ENCODE measurements around the gene GRM7.
A peak's percentile ranks its signal among the peaks of the same experiment; 100 is the strongest.

GRM7 gene

GRCh38 chr3:7112523-7113056 is 251.7 kb downstream of the GRM7 start:
- TF ChIP-seq, protein P1, sequence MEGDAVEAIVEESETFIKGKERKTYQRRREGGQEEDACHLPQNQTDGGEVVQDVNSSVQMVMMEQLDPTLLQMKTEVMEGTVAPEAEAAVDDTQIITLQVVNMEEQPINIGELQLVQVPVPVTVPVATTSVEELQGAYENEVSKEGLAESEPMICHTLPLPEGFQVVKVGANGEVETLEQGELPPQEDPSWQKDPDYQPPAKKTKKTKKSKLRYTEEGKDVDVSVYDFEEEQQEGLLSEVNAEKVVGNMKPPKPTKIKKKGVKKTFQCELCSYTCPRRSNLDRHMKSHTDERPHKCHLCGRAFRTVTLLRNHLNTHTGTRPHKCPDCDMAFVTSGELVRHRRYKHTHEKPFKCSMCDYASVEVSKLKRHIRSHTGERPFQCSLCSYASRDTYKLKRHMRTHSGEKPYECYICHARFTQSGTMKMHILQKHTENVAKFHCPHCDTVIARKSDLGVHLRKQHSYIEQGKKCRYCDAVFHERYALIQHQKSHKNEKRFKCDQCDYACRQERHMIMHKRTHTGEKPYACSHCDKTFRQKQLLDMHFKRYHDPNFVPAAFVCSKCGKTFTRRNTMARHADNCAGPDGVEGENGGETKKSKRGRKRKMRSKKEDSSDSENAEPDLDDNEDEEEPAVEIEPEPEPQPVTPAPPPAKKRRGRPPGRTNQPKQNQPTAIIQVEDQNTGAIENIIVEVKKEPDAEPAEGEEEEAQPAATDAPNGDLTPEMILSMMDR (conservative IDR thresholded peaks at IDR 0.05; ENCODE audit: low read depth, low read length), result no peak
- DNase-seq (ENCODE audit: low read depth), result no peak

DNA sequence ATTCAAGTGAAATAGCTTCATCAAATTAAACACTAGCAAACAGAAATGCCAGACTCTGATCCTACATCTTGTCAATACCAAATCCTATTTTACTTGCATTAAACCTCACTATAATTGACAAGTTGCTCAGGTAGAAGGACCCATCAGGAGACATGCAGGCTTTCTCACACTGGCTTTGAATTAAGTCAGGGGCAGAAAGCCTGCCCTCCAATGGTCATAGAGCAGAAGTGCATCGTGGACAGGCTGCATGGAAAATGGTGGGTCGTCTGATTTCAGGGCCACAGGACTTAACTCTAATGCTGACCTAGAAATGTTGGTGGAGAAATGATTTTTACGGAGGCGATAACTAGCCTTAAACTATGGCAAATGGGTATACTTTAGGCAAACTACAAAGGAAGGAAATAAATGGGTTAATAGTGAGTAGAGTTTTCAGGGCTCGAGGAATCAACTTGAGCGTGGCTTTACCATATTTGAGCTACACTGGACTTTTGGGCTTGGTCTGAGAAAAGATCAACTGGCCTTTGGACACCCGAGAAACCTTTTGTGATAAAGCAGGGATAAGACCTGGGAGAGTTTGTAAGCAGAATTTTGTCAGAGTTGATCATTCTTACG is 283.9 kb downstream of the GRM7 start:
- TF ChIP-seq, protein P1 (conservative IDR thresholded peaks at IDR 0.05; ENCODE audit: low read depth, low read length), result peak; percentile 27
- no peak overlapping the region for H3K4me3 ChIP-seq (ENCODE audit: low read length)
- DNase-seq (ENCODE audit: low read depth), result no peak

More at GRCh38 chr3:7112523-7113056, 251.7 kb downstream of the GRM7 start:
- H3K4me3 ChIP-seq (ENCODE audit: low read length), result no peak overlapping the region

DNA sequence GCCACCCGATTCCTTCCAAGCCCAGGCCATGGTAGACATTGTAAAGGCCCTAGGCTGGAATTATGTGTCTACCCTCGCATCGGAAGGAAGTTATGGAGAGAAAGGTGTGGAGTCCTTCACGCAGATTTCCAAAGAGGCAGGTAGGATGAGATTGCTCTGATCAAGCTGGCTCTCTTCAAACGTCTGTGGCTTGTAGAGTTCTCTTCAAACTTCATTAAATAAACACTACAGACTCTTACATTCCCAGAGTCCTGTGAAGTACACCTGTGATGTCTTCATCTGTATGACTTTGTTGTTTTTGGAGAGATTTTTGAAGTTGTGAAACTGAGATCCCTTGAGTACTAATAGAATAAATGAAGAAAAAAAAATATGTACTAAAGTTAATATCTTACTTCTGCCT is 285.6 kb downstream of the GRM7 start:
- DNase-seq (ENCODE audit: low read depth), result no peak
- H3K4me3 ChIP-seq (ENCODE audit: low read length), result no peak overlapping the region
- TF ChIP-seq, protein P1 (conservative IDR thresholded peaks at IDR 0.05; ENCODE audit: low read depth, low read length), result no peak

DNA sequence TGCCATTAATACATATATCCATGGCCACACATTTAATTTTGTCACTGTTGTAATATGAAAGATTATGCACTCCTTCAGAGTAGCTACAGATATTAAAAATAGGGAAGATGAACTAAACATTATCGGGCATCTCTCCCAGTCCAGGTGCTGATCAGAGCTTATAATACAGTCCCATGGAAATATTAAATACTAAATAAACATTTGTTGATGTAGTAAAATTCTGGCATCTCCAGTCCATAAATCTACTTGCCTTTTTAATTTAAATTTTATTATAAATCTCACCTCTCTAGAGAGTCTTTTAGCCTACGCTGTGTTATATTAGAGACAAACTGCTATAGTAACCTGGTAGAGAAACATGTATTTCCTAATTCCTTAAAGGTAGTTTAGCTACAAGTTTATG is 297.6 kb downstream of the GRM7 start:
- TF ChIP-seq, protein P1 (conservative IDR thresholded peaks at IDR 0.05; ENCODE audit: low read depth, low read length), result no peak
- no peak for DNase-seq (ENCODE audit: low read depth)
- no peak overlapping the region for H3K4me3 ChIP-seq (ENCODE audit: low read length)

- no peak for DNase-seq (ENCODE audit: low read depth)
- no peak overlapping the region for H3K4me3 ChIP-seq (ENCODE audit: low read length)
- TF ChIP-seq, protein P1 (conservative IDR thresholded peaks at IDR 0.05; ENCODE audit: low read depth, low read length), result no peak
These were observed 299.8 kb downstream of the GRM7 start for GRCh38 chr3:7160689-7161088.

- H3K4me3 ChIP-seq (ENCODE audit: low read length), result no peak overlapping the region
- TF ChIP-seq, protein P1 (conservative IDR thresholded peaks at IDR 0.05; ENCODE audit: low read depth, low read length), result no peak
- no peak for DNase-seq (ENCODE audit: low read depth)
These were observed 305.5 kb downstream of the GRM7 start for GRCh38 chr3:7166460-7166859.

DNA sequence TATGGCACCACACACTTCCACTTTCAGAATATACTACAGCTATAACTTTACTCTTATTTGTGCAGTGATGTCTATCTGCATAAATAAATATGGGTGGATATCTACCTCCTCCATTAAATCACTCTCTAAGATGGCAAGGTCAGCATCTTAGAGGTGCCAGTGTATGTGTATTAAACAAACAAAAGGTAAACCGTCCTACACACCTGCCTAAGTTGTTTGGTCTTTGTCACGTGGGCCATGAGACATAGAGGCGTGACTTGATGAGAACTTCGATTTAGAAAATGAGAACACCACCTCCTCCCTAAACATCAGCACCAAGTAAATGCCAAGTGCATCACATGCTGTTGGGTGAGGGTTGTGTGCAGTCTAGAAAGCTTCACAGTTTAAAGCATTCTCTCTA is 310.6 kb downstream of the GRM7 start:
- no peak for DNase-seq (ENCODE audit: low read depth)
- no peak overlapping the region for H3K4me3 ChIP-seq (ENCODE audit: low read length)
- TF ChIP-seq, protein P1 (conservative IDR thresholded peaks at IDR 0.05; ENCODE audit: low read depth, low read length), result no peak
